T-cell (primary cell): ENCODE data around the gene SLC18B1. TPM values are rescaled to one million over a fixed set of nuclear protein-coding genes. Genes with fewer than 3 reads are reported as not detected.

Experiments used
- ATAC-seq, 4 experiments: fragments of 200-7000 bp in 3 of 4; fragments of 150-1000 bp in 1 of 4; cut with Tn5 transposase; replicated peaks in 1 of 4; 1 replicate in 3 of 4; 2 replicates in 1 of 4; pipeline ENCODE4 v1.10.0; 2021; ENCODE audit warnings: moderate library complexity in 3 of 4, mild to moderate bottlenecking in 2 of 4, moderate number of reproducible peaks in 1 of 4
- CTCF ChIA-PET, 2 donors: fragments of 300-600 bp; sonication (Branson Sonifier 250); formaldehyde crosslinking; loops; one replicate each; lab custom pipeline; 2022; ENCODE audit warnings: antibody characterized with exemption in 2 of 2; lab: Charles Lee
- POLR2A ChIA-PET, 2 donors: fragments of 300-600 bp; sonication (Branson Sonifier 250); formaldehyde crosslinking; loops; one replicate each; lab custom pipeline; 2022; ENCODE audit warnings: antibody characterized with exemption in 2 of 2; lab: Charles Lee
- DNase-seq, 35 experiments: peaks; one replicate each; pipeline versions ENCODE4 v3.0.0 to v3.0.0-alpha.2; 2013 to 2023
- H3K27ac ChIP-seq: one replicate; pipeline ENCODE4 v1.5.1; 2013; ENCODE audit warnings: low read length
- H3K27me3 ChIP-seq, 2 experiments: replicated peaks in 1 of 2; 1 replicate in 1 of 2; 2 replicates in 1 of 2; pipeline versions ENCODE4 v1.6.1 to v1.7.0; 2013; ENCODE audit warnings: low read length in 1 of 2, mixed read lengths in 1 of 2; ENCODE audit not compliant: control insufficient read depth in 2 of 2, insufficient read depth in 2 of 2; ENCODE audit errors: extremely low read depth in 1 of 2
- H3K36me3 ChIP-seq, 2 donors: 1 replicate in 1 of 2; 2 replicates in 1 of 2; pipeline versions ENCODE4 v1.6.1 to v1.7.0; 2013; ENCODE audit warnings: low read length in 1 of 2; ENCODE audit not compliant: control insufficient read depth in 2 of 2, insufficient read depth in 1 of 2; ENCODE audit errors: extremely low read depth in 1 of 2
- H3K4me1 ChIP-seq, 2 experiments: 1 replicate in 1 of 2; 2 replicates in 1 of 2; pipeline versions ENCODE4 v1.6.1 to v1.7.0; 2013; ENCODE audit warnings: low read length in 2 of 2, mixed read lengths in 1 of 2; ENCODE audit not compliant: insufficient read depth in 2 of 2, control insufficient read depth in 1 of 2; ENCODE audit errors: extremely low read depth in 1 of 2
- H3K4me3 ChIP-seq, 2 donors: 1 replicate in 1 of 2; 2 replicates in 1 of 2; pipeline versions ENCODE4 v1.5.1 to v1.7.0; 2013; ENCODE audit warnings: mild to moderate bottlenecking in 2 of 2, low read length in 1 of 2, moderate library complexity in 1 of 2; ENCODE audit not compliant: control insufficient read depth in 1 of 2; ENCODE audit errors: extremely low read depth in 1 of 2
- H3K9me3 ChIP-seq: 2 replicates; pipeline ENCODE4 v1.7.0; 2013
- H3K27ac Mint-ChIP-seq, 2 donors: one replicate each; pipeline ENCODE4 v1.8.0; 2020 to 2021; ENCODE audit warnings: mild to moderate bottlenecking in 2 of 2, mixed read lengths in 2 of 2
- H3K27me3 Mint-ChIP-seq, 2 donors: one replicate each; pipeline ENCODE4 v1.8.0; 2021 to 2022; ENCODE audit warnings: mixed read lengths in 2 of 2
- H3K36me3 Mint-ChIP-seq: one replicate; pipeline ENCODE4 v1.8.0; 2021; ENCODE audit warnings: mixed read lengths
- H3K4me1 Mint-ChIP-seq, 3 donors: one replicate each; pipeline ENCODE4 v1.8.0; 2020 to 2022; ENCODE audit warnings: mixed read lengths in 3 of 3, mild to moderate bottlenecking in 1 of 3
- H3K4me3 Mint-ChIP-seq, 3 donors: one replicate each; pipeline ENCODE4 v1.8.0; 2020 to 2022; ENCODE audit warnings: mild to moderate bottlenecking in 3 of 3, mixed read lengths in 3 of 3, moderate library complexity in 3 of 3
- H3K9me3 Mint-ChIP-seq, 3 donors: one replicate each; pipeline ENCODE4 v1.8.0; 2020 to 2022; ENCODE audit warnings: mixed read lengths in 3 of 3
- WGBS: methylation state at CpG from one replicate; pipeline ENCODE4 v1.1.5; 2013; ENCODE audit warnings: missing lambda C conversion rate; ENCODE audit not compliant: insufficient coverage; 5-methylcytosine and 5-hydroxymethylcytosine counted together
- total RNA-seq, 35 experiments: library from RNA in 6 of 35; stranded (reverse) in 6 of 35; fragments of 120-200 nt in 1 of 35; gene quantifications; one replicate each; pipeline versions ENCODE4 v1.2.1 to v1.2.4 and lab custom pipeline; 2013 to 2026

Gene SLC18B1
- total RNA-seq, 5 donors from 2014 or later (not counting 1 experiment from before 2014, with no cell fraction given): 5.5 to 15.8 (median 13.0) TPM

DNA sequence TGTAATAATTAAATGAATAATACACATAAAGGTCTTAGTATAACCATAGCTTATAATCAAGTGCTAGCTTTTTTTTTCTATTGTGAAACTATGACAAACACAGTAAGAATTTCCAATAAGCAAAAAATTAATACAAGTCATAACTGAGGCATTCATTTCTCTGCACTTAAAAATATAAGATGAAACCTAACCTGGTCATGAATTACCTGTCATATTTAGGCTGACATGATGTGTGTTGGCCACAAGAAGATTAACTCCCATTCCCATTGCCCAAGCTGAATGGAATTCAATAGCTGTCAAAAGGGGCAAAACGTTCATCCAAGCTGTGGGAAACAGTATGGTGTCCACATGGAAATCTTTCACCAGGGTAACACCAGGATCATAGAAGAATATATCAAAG lies 46.2 kb downstream of the SLC18B1 start:
- Histone ChIP-seq H3K4me1 (peaks cover 0 to 3% of the 10 kb centered on the region in 2 experiments), H3K9me3 (no peaks in the 10 kb centered on the region), H3K27ac (no peak overlapping the region), H3K27me3 (no peaks in the 10 kb centered on the region), H3K36me3 (peaks cover 8 to 43% of the 10 kb centered on the region in 2 donors), H3K4me3 (no peak overlapping the region)
- DNase-seq (no peak), ATAC-seq (no peak)
- no peaks in the 10 kb centered on the region for H3K9me3 Mint-ChIP-seq
- H3K36me3 Mint-ChIP-seq: peaks cover 50% of the 10 kb centered on the region
- H3K4me1 Mint-ChIP-seq: peaks cover 18 to 24% (median 21%) of the 10 kb centered on the region in 3 donors
- CTCF ChIA-PET: no interaction called here
- 90% methylated on average over 1 of the region's 1 CpG for WGBS
- no peaks in the 10 kb centered on the region for H3K27me3 Mint-ChIP-seq
- H3K27ac Mint-ChIP-seq: no peak overlapping the region
- POLR2A ChIA-PET: interaction anchor here in 1 of 2 donors (0.7 kb wide), 1 partner anchor 254 kb away, joined by 3 read pairs; no protein-coding TSS in a partner anchor
- no peak overlapping the region for H3K4me3 Mint-ChIP-seq

DNA sequence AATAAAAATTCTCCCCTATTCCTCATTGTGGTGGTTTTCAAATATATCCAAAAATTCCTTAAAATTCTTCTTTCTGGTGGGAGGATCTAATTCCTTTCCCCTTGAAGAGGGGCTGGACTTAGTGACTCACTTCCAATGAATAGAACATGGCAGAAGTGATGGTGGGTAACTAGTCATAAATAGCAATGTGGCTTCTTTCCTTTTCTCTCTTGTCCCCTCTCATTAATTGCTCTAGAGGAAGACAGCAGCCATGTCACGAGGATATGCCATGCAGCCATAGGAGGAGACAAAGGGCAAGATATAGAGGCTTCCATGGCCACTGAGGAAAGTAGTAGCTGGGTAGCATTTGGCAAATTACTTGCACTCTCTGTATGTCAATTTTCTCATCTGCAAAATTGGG lies 46.6 kb downstream of the SLC18B1 start:
- ATAC-seq (no peak), DNase-seq (no peak)
- Mint-ChIP-seq H3K9me3 (no peaks in the 10 kb centered on the region), H3K36me3 (peaks cover 54% of the 10 kb centered on the region), H3K27me3 (no peaks in the 10 kb centered on the region), H3K4me1 (peaks cover 18 to 24% (median 21%) of the 10 kb centered on the region in 3 donors), H3K4me3 (no peak overlapping the region), H3K27ac (no peak overlapping the region)
- Histone ChIP-seq H3K4me1 (peaks cover 0 to 3% of the 10 kb centered on the region in 2 experiments), H3K36me3 (peaks cover 8 to 40% of the 10 kb centered on the region in 2 donors), H3K9me3 (no peaks in the 10 kb centered on the region), H3K27ac (no peak overlapping the region), H3K27me3 (no peaks in the 10 kb centered on the region), H3K4me3 (no peak overlapping the region)
- ChIA-PET POLR2A (interaction anchor here in 1 of 2 donors (0.7 kb wide), 1 partner anchor 255 kb away, joined by 3 read pairs; no protein-coding TSS in a partner anchor), CTCF (no interaction called here)
- WGBS: no CpG with 5 or more reads among the region's 1 CpG

DNA sequence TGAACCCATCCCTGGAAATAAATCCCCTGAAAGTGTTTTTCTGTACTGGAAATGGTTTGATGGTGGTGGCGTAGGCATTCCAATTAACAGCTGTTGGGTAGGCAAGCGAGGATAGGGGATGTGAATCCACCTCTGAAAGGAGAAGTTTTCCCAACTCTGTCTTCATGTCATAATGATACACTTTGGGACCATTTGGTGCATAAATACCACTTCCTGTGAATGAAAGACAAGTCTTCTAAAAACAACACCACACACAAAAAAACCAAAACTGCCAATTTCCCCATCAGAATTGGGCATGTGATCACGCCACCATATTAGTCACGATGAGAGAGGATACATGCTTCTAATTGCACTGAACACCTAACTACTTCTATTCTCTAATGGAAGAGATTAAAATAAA lies 47.1 kb downstream of the SLC18B1 start:
- no peak for DNase-seq
- peaks cover 18 to 24% (median 21%) of the 10 kb centered on the region in 3 donors for H3K4me1 Mint-ChIP-seq
- H3K27ac Mint-ChIP-seq: peak overlapping the region; percentile 57 to 72

DNA sequence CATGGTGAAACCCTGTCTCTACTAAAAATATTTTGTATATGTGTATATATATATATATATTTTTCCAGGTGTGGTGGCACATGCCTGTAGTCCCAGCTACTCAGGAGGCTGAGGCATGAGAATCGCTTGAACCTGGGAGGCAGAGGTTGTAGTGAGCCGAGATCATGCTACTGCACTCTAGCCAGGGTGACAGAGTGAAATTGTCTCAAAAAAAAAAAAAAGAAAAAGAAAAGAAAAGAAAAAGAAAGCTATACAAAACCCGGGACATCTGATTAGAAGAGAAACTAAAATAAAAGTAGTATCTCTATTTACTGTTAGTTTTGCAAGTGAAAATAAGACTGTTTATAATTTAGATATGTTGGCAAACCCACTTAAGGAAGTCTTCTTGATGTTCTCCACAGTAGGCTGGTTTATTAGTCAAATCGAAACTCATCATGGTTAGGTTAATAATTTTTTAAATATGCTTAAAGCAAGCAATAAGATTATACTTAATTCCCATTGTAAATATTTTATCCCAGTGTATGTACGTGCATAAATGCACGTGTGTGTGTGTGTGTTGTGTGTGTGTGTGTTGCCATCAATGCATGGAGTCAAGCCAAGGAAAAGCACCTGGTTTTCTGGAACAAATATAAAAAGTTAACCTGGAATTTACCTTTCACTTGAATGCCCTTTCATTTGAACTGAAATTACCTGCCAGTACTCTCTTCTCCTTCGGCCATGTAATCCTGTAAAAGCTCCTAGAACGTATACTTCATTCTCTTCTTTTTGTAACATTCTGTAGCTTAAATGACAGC lies 47.8 kb downstream of the SLC18B1 start:
- peak overlapping the region in 2 of 3 donors; percentile 11 to 24 for H3K4me3 Mint-ChIP-seq
- POLR2A ChIA-PET: interaction anchor here in 1 of 2 donors (0.6 kb wide), 1 partner anchor 1292 kb away, joined by 3 read pairs; no protein-coding TSS in a partner anchor
- H3K36me3 Mint-ChIP-seq: peaks cover 62% of the 10 kb centered on the region
- Histone ChIP-seq H3K4me1 (peaks cover 0 to 3% of the 10 kb centered on the region in 2 experiments), H3K4me3 (no peak overlapping the region), H3K27me3 (no peaks in the 10 kb centered on the region), H3K9me3 (no peaks in the 10 kb centered on the region), H3K27ac (peak overlapping the region; percentile 25), H3K36me3 (peaks cover 13 to 40% of the 10 kb centered on the region in 2 donors)
- peak overlapping the region; percentile 57 to 72 for H3K27ac Mint-ChIP-seq
- DNase-seq: no peak
- peaks cover 18 to 24% (median 21%) of the 10 kb centered on the region in 3 donors for H3K4me1 Mint-ChIP-seq
- WGBS: 42% methylated on average over 4 of the region's 8 CpGs
- H3K9me3 Mint-ChIP-seq: no peaks in the 10 kb centered on the region
- no peaks in the 10 kb centered on the region for H3K27me3 Mint-ChIP-seq
- ATAC-seq: no peak
- CTCF ChIA-PET: interaction anchor here in 1 of 2 donors (0.6 kb wide), 1 partner anchor 816 kb away, joined by 3 read pairs; no protein-coding TSS in a partner anchor

More for the DNA sequence above, 47.1 kb downstream of the SLC18B1 start:
- POLR2A ChIA-PET: no interaction called here
- Histone ChIP-seq H3K4me1 (peaks cover 0 to 3% of the 10 kb centered on the region in 2 experiments), H3K27ac (peak overlapping the region; percentile 25), H3K27me3 (no peaks in the 10 kb centered on the region), H3K9me3 (no peaks in the 10 kb centered on the region), H3K4me3 (no peak overlapping the region), H3K36me3 (peaks cover 12 to 41% of the 10 kb centered on the region in 2 donors)
- ATAC-seq: peak in 1 of 4 experiments; percentile 30
- WGBS: no CpG with 5 or more reads among the region's 4 CpGs
- Mint-ChIP-seq H3K27me3 (no peaks in the 10 kb centered on the region), H3K4me3 (peak overlapping the region in 1 of 3 donors; percentile 24), H3K9me3 (no peaks in the 10 kb centered on the region), H3K36me3 (peaks cover 58% of the 10 kb centered on the region)
- CTCF ChIA-PET: no interaction called here

DNA sequence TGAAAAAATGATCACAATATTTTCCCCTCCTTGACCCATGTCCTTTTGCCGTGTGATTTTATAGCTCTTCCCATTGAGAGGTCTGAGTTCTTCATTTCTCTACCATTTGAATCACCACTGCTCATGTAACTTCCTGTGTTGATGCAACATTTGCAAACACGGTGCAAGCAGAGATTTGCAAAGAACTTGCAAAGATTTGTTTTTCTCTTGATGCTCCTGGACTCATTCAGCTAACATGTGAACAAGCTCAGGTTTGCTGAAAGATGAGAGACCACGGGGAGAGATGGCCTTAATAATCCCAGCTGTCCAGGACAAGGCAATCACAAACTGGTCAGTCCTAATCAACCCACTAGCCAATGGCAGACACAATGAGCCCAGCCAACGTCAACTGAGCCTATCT lies 49.3 kb downstream of the SLC18B1 start:
- H3K9me3 Mint-ChIP-seq: peaks cover 0 to 3% (median 2%) of the 10 kb centered on the region in 3 donors
- H3K4me1 Mint-ChIP-seq: peaks cover 18 to 24% (median 21%) of the 10 kb centered on the region in 3 donors
- Histone ChIP-seq H3K36me3 (peaks cover 19 to 45% of the 10 kb centered on the region in 2 donors), H3K27me3 (no peaks in the 10 kb centered on the region), H3K4me3 (no peak overlapping the region), H3K4me1 (peaks cover 0 to 3% of the 10 kb centered on the region in 2 experiments), H3K9me3 (no peaks in the 10 kb centered on the region), H3K27ac (no peak overlapping the region)
- DNase-seq: no peak
- 67% methylated on average over 1 of the region's 4 CpGs for WGBS
- ChIA-PET POLR2A (interaction anchor here in 1 of 2 donors (0.7 kb wide), 1 partner anchor 1644 kb away, joined by 3 read pairs; no protein-coding TSS in a partner anchor), CTCF (interaction anchor here in 1 of 2 donors (1.0 kb wide), 1 partner anchor 24 kb away, joined by 3 read pairs; no protein-coding TSS in a partner anchor)
- H3K27me3 Mint-ChIP-seq: no peaks in the 10 kb centered on the region
- no peak for ATAC-seq
- H3K27ac Mint-ChIP-seq: peak overlapping the region; percentile 24 to 84
- H3K36me3 Mint-ChIP-seq: peaks cover 72% of the 10 kb centered on the region
- no peak overlapping the region for H3K4me3 Mint-ChIP-seq

DNA sequence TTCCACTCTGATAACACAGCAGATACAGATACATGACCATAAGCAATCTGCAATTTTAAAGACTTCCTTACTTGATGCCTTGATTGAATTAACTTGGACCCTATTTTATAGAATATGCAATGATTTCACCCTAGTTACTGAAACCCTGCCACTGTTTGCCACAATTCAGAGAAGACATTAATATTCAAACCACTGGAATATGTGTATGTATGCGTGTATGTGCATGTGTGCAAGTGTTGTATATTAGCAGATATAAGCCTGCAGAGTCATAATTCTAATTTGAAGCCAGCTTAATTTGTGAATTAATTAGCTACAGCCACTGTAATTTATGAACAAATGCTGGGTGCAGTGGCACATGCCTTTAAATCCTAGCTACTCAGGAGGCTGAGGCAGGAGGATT lies 50.0 kb downstream of the SLC18B1 start:
- ATAC-seq: no peak
- CTCF ChIA-PET: interaction anchor here in 1 of 2 donors (1.0 kb wide), 1 partner anchor 25 kb away, joined by 3 read pairs; no protein-coding TSS in a partner anchor
- 100% methylated on average over 1 of the region's 1 CpG for WGBS
- no peak overlapping the region for H3K4me3 Mint-ChIP-seq
- no peak for DNase-seq
- Histone ChIP-seq H3K4me1 (peaks cover 0 to 3% of the 10 kb centered on the region in 2 experiments), H3K27ac (no peak overlapping the region), H3K4me3 (no peak overlapping the region), H3K27me3 (no peaks in the 10 kb centered on the region), H3K9me3 (no peaks in the 10 kb centered on the region), H3K36me3 (peaks cover 19 to 51% of the 10 kb centered on the region in 2 donors)
- peaks cover 18 to 24% (median 21%) of the 10 kb centered on the region in 3 donors for H3K4me1 Mint-ChIP-seq
- peaks cover 74% of the 10 kb centered on the region for H3K36me3 Mint-ChIP-seq
- H3K27me3 Mint-ChIP-seq: no peaks in the 10 kb centered on the region
- H3K9me3 Mint-ChIP-seq: peaks cover 0 to 3% (median 2%) of the 10 kb centered on the region in 3 donors
- H3K27ac Mint-ChIP-seq: no peak overlapping the region
- POLR2A ChIA-PET: interaction anchor here in 1 of 2 donors (0.7 kb wide), 1 partner anchor 1644 kb away, joined by 3 read pairs; no protein-coding TSS in a partner anchor
